Brain pericyte (primary cell): ENCODE results near the gene POLR2F.

Experiments
- DNase-seq: peaks from one replicate; pipeline ENCODE4 v3.0.0-alpha.2; 2012; ENCODE audit warnings: low read depth, low spot score

POLR2F gene

GRCh38 chr22:37953437-37954179 lies at the start of gene POLR2F, which contains the start of gene C22orf23:
Gene POLR2F, plus strand, starts transcription at chr22:37953699. Its CDS starts 89 bp downstream, at chr22:37953788.
Gene C22orf23, minus strand, starts transcription at chr22:37953601. Its CDS starts 452 bp downstream, at chr22:37953149.
- DNase-seq: peak; percentile 61

GRCh38 chr22:37904572-37905533 lies 48.6 kb upstream of the POLR2F start:
- DNase-seq: peak; percentile 83

- no peak for DNase-seq
Observed at GRCh38 chr22:37905534-37906363, 47.8 kb upstream of the POLR2F start, which contains the start of gene MICALL1. Gene MICALL1, plus strand, starts transcription at chr22:37906297. Its CDS starts 126 bp downstream, at chr22:37906423.

GRCh38 chr22:37906364-37907008 lies 47.0 kb upstream of the POLR2F start:
- DNase-seq: no peak

GRCh38 chr22:37907036-37907954 lies 46.2 kb upstream of the POLR2F start:
- no peak for DNase-seq

GRCh38 chr22:37909766-37910165 lies 43.7 kb upstream of the POLR2F start:
- DNase-seq: no peak

- no peak for DNase-seq
Observed at GRCh38 chr22:37910890-37911672, 42.4 kb upstream of the POLR2F start.

GRCh38 chr22:37911697-37912096 lies 41.8 kb upstream of the POLR2F start:
- DNase-seq: no peak

- no peak for DNase-seq
Observed at GRCh38 chr22:37912171-37912570, 41.3 kb upstream of the POLR2F start.

GRCh38 chr22:37913233-37913721 lies 40.2 kb upstream of the POLR2F start:
- no peak for DNase-seq

GRCh38 chr22:37916311-37916710 lies 37.2 kb upstream of the POLR2F start:
- DNase-seq: no peak

- DNase-seq: no peak
Observed at GRCh38 chr22:37917874-37918548, 35.5 kb upstream of the POLR2F start.

- DNase-seq: no peak
Observed at GRCh38 chr22:37918580-37919270, 34.8 kb upstream of the POLR2F start.

GRCh38 chr22:37920126-37920525 lies 33.4 kb upstream of the POLR2F start:
- no peak for DNase-seq

GRCh38 chr22:37922191-37922590 lies 31.3 kb upstream of the POLR2F start:
- DNase-seq: no peak

GRCh38 chr22:37923927-37924326 lies 29.6 kb upstream of the POLR2F start:
- DNase-seq: no peak

- DNase-seq: no peak
Observed at GRCh38 chr22:37924386-37925065, 29.0 kb upstream of the POLR2F start.
